ENCODE data around the gene CACNA2D2.

CACNA2D2 gene

DNA sequence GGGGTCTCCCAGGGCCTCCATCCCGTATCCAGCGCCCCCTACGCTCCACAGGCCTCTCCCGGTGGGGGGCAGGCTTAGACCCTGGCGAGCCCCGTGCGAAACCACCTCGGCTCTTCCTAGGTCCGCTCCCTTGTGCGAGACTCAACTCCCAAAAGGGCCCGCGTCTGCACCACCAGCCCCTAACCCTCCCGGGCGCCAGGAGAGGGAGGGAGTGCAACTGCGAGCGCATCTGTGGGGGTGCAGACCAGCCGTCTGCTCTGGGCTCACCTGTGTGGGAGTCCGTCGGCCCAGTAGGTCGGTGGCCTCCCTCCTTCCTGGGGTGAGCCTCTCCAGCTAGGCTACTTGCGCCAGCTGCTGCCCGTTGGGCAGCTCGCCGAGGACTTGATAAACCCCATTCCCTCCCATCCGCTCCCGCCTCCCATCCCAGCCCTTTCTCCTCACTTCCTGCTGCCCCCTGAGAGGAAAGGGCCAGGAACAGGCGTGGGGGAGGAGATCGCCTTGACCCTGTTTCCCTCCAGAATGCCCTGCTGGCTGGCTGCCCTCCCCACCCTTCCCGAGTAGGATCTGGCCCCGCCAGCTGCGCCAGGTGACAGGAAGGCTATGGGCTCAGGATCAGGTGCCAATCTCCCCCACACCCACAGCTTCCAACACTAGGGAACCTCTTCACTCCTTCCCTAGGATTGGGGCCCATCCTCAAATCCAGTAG, 180.9 kb downstream of the CACNA2D2 start, which contains the start of gene HYAL2:
Gene HYAL2 (minus strand): TSS at position 360 of the 706 bp plus-strand sequence. CDS start 2,256 bp downstream, outside the sequence.
- DNase-seq = peak; percentile 58

- no peak for DNase-seq
These were observed 181.4 kb downstream of the CACNA2D2 start for GRCh38 chr3:50322115-50322385.

DNA sequence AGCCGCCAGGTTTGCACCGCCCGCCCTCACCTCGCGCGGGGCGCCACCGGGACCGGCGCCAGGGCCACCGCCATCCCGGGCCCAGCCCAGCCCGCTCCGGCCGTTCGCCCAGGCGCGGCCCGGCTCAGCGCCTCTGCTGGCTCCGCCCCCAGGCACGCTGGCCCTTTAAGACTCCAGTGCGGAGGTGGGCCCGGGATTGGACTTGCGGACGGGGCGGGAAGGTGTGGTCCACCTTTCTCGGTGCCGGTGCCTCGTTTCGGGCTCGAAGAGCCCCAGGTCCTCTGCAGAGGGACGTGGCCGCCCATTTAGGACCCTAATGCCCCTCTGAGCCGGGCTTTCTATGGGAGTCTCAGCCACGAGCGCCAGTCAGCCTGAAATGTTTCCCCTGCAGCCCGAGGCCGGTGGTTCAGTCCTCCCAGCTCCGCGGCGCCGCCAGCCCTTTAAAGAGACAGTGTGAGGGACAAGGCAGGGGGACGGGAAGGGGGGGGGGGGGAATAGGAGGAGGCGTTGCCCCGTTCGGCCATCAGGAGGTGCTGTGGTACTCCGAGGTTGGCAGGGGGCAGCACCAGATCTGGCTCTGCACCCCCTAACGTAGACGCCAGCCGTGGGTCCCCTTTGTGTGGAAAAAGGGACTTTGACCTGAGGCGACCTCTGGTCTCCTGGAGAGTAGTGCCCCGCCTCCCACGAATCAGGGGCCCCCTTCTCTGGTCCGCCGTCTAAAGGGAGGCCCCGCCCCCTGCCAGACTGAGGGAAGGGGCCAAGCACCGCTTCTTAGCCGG, 181.9 kb downstream of the CACNA2D2 start:
- peak; percentile 94 for DNase-seq

DNA sequence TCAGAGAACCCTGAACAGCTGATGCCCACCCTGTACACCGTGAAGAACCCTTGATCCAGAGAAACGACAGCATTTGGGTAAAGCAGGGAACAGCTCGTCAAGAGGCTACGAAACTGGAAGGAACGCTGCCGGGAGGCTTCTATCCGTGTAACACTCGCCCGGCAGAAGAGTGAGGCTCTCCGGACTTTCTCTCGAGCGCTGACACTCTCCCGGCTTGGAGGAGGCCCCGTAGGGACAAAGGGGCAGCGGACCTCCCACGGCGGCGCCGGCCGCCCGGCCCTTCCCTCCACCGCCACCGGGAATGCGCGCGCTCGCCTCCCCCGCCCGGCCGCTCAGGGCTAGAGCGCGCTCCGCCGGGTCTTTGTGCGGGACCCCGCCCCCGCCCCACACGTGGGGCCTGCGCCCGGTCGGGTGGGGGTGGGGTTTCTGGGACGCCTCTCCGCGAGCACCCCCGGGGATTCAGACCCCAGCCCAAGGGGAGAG, 182.5 kb downstream of the CACNA2D2 start:
- DNase-seq = peak; percentile 89

DNA sequence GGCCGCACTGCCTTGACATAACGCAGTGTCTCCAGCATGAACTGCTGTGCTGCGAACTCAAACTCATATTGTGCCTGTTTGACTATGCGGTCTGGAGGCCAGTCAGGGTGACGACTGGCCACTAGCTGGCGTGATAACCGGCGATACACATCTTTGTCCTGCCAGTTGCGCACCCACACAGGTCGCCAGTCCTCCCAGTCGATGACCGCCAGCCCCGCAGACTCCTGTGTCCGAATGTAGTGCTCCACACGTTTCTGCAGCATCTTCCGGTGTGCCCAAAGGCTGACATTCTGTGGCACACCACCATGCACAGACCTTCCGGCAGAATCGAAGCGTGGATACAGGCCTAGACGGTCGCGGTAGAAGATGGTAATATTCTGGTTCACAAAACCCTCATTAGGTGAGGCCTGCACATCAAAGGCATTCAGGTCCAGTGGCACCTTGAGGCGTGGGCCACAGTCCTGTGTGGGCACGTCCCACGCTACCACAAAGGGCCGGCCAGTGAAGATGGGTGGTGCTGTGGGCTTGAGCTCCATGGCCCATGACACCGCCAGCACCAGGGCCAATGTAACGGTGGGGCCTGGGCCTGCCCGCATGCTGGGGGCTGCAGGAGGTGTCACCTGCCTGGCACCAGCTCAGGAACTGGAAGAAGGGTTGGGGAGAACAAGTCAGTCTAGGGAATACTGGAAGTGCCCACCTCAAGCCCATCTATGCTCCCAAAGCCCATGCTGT, 183.4 kb downstream of the CACNA2D2 start:
- no peak for DNase-seq

DNA sequence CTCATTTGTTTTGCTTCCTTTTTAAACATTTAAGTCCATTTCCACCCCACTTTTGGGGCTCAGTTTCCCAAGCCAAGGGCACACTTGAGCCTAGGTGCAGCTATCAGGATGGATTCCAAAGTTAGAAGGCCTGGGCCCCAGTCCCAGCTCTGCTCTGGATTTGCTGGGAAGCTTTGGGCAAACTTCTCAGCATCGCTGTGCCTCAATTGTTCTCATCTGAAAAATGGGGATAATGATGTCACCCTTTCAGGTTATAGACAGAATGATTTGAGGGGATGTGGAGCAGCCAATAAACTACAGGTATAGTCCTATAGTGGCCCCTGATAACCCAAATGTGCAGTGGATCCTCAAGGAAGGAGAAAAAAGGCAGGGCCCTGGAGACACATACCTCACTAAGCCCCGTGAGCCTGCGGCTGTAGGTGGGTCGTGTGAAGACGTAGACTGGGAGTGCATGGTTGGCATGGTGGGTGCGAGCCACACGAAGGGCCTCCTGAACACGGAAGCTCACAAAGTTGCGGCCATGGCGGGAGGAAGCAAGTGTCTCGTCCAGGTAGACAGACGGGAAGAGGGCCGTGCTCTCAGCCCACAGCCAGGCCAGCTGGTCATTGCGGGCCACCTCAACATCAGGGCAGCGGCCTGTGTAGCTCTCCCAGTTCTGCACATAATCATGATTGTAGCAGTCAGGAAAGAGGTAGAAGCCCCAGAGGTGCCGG, 184.1 kb downstream of the CACNA2D2 start:
- no peak for DNase-seq

DNA sequence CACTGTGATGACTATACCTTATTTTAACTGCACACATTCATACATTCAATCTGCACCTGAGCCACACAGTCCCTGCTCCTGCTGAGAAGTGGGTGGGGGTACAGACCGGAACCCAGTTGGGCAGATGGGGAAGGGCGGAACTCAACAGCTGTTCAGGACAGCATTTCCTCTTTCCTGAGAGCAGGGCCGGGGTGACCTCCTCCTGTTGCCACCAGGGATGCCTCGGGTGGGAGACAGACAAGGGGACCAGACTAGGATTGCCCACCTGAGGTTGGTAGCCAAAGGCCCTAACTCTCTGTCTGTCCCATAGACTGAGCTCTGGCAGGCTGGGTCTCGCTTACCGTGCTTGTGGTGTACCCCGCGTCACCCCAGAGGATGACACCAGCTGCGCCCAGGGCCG, 184.8 kb downstream of the CACNA2D2 start:
- DNase-seq = no peak

GRCh38 chr3:50318163-50318562, 185.3 kb downstream of the CACNA2D2 start:
- no peak for DNase-seq

- no peak for DNase-seq
These were observed 186.1 kb downstream of the CACNA2D2 start for GRCh38 chr3:50317300-50317699.

DNA sequence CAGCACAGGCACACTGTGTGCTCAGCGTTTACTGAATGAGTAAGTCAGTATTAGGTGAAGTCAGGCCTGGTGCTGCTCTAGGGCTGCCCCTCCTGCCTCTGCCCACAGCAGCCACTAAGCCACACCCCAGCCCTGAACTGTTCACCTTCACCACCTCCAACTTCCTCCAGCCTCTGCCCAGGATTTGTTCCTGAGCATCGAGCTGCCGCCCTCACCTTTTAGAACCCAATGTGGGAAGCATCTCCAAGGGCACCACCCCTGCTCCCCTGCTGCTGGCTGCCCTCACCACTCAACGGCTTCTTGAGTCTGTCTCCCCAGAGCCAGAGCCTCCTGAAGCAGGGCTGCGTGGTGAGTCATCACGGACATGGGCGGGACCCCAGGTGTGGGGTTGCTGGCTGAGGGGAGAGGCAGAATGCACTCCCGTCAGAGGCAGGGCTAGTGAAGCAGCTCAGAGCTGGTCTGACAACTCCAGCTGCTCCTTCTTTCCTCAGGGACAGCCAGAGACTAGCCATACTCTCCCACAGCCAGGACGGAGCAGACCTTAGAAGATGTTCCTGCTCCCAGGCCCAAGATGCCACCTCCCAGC, 186.7 kb downstream of the CACNA2D2 start:
- DNase-seq = no peak

GRCh38 chr3:50314816-50315215, 188.6 kb downstream of the CACNA2D2 start:
- DNase-seq = no peak

DNA sequence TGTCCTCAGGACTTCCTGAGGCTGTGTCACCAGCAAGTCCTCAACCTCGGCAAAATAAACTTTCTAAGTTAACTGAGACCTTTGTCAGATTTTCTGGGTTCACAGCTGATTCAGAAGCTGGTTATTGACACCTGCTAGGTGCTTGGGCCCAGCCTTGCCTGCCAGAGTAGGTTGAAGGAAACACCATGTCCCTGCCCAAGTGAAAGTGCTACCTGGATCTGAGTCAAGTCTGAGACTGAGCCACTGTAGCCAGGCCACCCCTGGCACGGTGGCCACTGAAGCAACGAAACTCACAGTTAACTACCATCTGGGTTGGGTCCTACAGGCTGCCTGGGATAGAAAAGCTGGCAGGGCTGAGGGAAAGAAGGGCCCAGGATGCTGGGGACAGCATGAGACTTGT, 189.1 kb downstream of the CACNA2D2 start:
- no peak for DNase-seq

Data from right hindlimb (tissue), 1 donor.